ENCODE results near the gene PLCB4.

PLCB4 gene

DNA sequence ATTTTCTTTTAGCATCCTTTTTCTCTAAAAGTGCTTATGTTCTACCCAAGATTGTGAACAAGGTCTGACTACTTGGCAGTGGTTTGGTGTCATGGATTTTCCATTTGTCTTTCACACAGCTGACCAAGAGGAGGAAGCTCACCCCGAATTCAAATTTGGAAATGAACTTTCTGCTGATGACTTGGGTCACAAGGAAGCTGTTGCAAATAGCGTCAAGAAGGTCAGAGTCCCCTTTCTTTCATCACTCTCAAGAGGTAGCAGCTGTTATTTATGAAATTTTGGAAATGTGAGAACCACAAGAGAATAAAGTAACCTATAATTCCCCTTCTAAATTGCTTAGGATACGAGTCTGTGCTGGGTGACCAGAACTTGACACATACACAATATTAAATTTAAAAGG lies 332.5 kb downstream of the PLCB4 start:
- no peak for DNase-seq (ENCODE audit: low read depth in 2 of 2)

DNA sequence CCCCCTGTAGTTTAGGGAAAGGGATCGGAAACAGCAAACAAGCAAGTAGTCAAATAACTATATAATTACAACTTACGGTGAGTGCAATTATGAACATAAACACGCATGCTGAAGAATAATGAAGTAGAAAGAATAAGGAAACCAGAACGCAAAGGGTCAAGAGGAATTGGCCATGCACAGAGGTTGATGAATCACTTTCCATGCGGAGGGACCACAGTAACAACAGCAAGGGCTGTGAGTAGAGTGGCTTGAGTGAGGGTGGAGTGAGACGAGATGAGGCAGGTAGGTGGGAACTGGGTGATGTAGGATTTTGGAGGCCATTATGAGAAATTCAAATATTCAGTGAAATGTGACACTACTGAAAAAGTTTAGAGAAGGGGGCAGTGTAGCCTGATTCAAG lies 333.3 kb downstream of the PLCB4 start:
- no peak for DNase-seq (ENCODE audit: low read depth in 2 of 2)

GRCh38 chr20:9402546-9402945 lies 333.7 kb downstream of the PLCB4 start:
- DNase-seq (ENCODE audit: low read depth in 2 of 2) = no peak

- DNase-seq (ENCODE audit: low read depth in 2 of 2) = no peak
These were observed 334.6 kb downstream of the PLCB4 start for GRCh38 chr20:9403448-9403847.

DNA sequence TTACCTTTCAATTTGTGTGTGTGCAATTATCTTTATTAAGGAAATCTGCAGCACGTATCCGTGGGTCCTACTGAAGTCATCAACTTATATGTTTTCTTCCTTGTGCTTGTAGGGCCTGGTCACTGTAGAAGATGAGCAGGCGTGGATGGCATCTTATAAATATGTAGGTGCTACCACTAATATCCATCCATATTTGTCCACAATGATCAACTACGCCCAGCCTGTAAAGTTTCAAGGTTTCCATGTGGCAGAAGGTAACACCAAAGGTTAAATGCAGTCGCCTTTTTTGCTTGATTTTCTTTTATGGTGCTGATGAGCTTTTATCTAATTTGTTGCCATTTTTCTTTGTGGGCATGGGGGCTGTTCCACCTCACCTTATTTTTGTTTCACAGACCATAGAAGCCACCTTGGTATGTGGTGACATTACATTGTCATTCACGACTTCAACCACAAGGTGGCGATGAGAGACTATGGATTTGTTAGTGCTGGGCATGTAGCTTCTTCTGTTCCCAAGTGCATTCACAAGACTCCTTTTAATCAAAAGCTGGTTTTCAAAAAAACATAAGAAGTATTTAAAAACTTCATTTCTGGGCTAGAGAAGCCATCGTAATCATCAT lies 339.0 kb downstream of the PLCB4 start:
- DNase-seq (ENCODE audit: low read depth in 2 of 2) = peak; percentile 7 to 45

DNA sequence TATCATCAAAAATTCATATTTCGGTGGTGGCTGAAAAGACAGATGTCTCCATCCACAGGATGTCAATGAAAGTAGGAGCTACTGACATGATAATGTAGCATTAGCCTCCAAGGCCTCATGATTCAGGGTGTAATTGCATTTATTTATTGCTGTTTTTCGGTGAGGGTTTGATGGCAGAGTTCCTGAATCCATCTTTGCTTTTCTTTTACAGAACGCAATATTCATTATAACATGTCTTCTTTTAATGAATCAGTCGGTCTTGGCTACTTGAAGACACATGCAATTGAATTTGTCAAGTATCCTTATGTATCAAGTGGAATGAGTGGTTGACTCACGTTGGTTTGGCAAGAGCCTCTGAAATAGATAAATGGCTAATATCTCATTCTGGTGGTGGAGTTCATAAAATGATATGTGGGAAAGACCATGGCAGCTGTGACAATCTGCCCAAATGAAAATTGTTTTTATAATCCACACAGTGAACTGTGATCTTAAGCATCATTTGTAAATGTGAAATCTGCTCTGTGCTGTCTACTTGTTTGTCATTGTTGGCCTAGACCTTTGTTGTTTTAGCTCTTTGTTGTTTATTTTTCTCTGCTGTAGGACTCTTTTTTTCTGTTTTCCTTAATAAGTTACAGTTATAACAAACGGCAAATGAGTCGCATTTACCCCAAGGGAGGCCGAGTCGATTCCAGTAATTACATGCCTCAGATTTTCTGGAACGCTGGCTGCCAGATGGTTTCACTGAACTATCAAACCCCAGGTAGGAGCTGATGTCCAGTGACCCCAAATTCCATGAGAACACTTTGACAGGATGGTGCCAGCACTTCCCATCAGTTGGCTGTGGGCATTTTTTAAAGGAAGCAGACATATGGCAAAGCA lies 339.8 kb downstream of the PLCB4 start:
- no peak for DNase-seq (ENCODE audit: low read depth in 2 of 2)

DNA sequence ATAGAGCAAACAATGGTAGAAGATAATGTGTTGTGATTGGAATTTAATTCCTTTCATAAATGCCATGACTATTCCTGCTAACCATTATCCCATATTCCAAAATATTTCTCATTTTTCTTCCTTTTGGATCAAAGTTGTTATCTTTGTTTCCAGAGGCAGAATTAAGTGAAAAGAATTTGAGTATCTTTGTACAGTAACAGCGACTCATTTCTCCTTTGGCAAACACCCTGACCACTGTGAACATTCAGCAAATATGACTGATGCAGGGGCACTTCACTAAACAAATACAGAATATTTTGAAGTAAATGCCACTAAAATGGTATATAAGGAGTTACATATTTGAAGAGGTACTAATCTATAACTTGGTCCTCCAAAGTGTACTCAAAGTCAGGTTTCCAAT lies 340.5 kb downstream of the PLCB4 start:
- no peak for DNase-seq (ENCODE audit: low read depth in 2 of 2)

DNA sequence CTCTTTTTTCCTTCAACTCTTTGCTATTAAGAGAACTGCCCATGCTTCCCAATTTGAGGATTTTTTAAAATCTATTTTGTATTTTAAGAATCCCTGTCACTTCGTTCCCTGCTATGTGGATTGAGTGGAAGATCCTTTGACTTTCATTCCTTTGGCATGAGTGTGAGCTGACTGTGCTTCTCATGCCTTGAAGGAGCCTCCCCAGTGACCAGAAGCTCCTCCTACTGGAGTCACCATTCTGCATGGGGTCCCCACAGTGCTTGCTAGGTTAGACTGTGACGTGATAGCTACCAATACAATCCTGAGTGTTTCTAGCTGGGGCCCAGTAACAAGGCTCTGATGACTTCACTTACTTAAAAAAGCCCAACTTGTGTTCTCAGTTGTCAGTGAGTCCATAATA lies 341.1 kb downstream of the PLCB4 start:
- DNase-seq (ENCODE audit: low read depth in 2 of 2) = no peak

- DNase-seq (ENCODE audit: low read depth in 2 of 2) = no peak
These were observed 342.9 kb downstream of the PLCB4 start for GRCh38 chr20:9411833-9412232.

GRCh38 chr20:9412309-9412708 lies 343.4 kb downstream of the PLCB4 start:
- DNase-seq (ENCODE audit: low read depth in 2 of 2) = no peak

- no peak for DNase-seq (ENCODE audit: low read depth in 2 of 2)
These were observed 344.1 kb downstream of the PLCB4 start for GRCh38 chr20:9413001-9413400.

DNA sequence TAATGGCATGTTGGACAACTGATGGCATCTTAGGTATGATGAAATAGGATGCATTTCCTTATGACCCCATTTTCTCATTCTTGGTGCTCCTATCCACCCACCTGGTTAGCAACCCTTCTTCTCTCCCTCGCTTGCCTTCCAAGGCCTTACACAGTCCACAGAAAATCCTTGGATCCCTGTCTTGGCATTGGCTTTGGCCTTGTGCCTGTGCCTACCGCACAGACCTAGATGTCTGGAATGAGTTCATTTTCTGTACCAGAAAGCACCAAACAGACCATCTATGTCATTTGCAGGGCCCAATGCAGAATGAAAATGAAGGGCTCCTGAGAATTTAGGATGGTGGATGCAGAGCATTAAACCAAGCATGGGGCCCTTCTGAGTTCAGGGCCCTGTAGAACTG lies 346.5 kb downstream of the PLCB4 start:
- DNase-seq (ENCODE audit: low read depth in 2 of 2) = no peak

DNA sequence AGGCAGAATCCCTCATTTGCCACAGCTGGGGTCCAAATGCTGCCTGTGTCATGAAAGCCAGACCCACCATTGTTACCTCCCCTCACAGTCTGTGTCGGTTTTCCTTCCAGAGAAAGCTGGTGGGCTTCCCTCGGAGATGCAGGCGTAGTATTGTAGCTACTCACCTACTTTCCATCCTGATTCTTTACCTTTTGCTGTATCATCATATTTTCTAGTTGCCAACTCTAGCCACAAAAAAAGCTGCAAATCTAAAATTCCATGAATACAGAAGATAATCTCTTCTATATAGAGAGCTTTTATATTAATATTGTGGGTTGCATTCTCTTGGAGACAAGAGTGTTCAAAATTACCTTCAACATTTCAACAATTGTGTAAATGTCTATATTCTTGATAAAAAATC lies 347.5 kb downstream of the PLCB4 start:
- no peak for DNase-seq (ENCODE audit: low read depth in 2 of 2)

DNA sequence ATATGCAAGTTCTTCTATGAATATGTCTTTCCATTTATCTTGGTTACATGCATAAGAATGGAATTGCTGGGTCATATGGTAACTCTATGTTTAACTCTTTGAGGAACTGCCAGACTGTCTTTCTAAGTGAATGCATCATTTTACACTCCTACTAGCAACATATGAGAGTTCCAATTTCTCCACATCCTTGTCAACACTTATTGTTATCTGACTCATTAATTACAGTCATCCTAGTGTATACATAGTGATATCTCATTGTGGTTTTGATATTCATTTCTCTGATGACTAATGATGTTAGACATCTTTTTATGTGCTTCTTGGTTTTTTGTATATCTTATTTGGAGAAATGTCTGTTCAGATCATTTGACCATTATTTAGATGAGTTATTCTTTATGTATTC lies 348.8 kb downstream of the PLCB4 start:
- DNase-seq (ENCODE audit: low read depth in 2 of 2) = no peak

- DNase-seq (ENCODE audit: low read depth in 2 of 2) = no peak
These were observed 353.6 kb downstream of the PLCB4 start for GRCh38 chr20:9422321-9423057.

DNA sequence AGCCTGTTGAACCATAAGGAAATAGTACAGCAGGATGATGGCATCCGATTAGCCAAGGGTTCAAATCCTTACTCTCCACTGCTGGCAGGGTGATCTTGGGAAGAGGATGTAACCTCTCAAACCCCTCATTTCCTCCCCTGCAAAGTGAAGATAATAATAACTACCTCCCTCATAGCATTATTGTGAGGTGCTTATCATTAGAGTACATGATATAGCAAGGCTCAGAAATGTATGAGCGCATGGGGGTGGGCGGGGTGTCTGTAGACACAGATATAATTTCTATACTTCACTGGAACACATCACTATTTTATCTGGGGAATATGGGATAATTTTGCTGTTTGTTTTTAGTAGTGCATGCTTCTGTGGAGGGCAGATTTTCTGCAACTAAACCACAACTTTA lies 355.7 kb downstream of the PLCB4 start:
- no peak for DNase-seq (ENCODE audit: low read depth in 2 of 2)

DNA sequence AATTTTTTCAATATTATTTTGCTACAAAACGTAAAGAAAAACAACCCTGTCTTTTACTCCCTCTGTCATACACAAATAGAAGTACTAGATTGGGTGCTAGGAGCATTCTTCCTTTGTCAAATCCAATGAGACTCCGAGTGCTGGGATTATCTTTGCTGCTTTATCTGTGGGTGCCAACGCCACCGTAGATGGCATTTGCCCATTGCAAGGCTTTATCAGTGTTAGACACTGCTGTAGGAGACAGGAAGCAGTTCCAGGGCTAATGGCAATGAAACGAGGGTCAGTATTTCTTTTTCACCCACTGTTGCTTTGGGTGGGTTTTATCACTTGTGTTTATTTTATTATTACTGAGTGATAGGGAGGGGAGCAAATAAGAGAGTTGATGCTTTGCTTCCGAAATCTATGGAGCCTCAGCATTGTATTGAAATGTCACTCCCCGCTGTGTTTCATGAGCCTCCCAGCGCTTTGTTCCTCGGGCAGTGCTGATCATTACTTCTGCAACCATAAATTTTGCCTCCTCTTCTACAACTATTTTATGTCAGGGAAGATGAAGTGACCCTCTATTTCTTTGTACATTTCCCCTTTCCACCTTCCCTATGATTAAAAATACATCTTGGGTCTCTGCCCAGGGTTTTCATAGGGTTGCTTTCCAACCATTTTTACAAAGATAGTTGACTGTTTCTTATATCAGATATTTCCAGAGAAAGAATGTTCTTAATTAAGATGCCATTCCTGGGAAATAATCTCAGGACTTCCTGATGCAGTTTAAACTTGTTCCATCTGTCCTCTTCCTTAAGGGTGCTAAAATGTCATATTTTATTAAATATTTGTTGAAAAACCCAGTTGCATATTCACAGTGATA lies 358.8 kb downstream of the PLCB4 start:
- no peak for DNase-seq (ENCODE audit: low read depth in 2 of 2)

DNA sequence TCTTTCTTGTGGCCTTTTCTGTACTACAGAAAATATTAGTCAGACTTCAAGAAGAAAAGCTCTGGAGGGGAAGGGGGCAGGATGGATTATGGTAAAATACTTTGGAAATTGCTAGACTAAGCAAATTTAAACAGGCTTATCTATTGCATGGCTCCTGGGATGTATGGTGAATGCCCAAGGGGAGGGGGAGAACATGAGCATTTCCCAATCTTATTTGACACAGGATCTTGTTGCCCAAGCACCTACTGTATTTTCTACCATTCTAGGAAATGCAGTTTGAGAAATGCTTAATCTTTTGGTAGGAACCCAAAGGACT lies 359.4 kb downstream of the PLCB4 start:
- no peak for DNase-seq (ENCODE audit: low read depth in 2 of 2)

- no peak for DNase-seq (ENCODE audit: low read depth in 2 of 2)
These were observed 370.9 kb downstream of the PLCB4 start for GRCh38 chr20:9439806-9440205.

- DNase-seq (ENCODE audit: low read depth in 2 of 2) = no peak
These were observed 372.0 kb downstream of the PLCB4 start for GRCh38 chr20:9440892-9441291.

GRCh38 chr20:9441948-9442347 lies 373.1 kb downstream of the PLCB4 start:
- no peak for DNase-seq (ENCODE audit: low read depth in 2 of 2)

DNA sequence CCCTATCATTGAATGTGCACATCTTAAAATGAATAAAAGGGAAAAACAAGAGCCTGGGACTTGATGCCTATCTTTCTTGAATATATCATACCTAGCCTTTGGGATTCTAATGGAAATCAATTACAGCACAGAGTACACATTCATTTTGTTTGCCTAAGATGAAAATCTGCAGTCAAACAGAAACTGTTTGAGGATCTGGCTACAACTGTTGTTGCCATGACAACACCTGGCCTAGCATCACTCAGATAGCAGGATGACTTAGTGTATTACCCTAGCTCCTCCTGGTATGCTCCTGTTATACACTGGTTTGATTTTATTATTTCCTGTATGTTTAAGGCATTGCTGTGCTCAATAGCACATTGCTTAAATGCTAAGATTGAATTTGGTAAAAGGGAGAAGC lies 374.0 kb downstream of the PLCB4 start:
- DNase-seq (ENCODE audit: low read depth in 2 of 2) = no peak

All from stimulated activated CD4-positive, alpha-beta T cell treated with anti-CD3 and anti-CD28 coated beads, Interleukin-12 subunit alpha, Interleukin-12 subunit beta, amount 100 ng/mL, for 24 hours (primary cell).